Measurements from ENCODE around the gene ZC3H12A.
"Not testable (repeated sequence)": the region's sequence is repeated elsewhere in the genome, so short reads cannot be mapped to it uniquely, and the experiment has no call there.

DNA sequence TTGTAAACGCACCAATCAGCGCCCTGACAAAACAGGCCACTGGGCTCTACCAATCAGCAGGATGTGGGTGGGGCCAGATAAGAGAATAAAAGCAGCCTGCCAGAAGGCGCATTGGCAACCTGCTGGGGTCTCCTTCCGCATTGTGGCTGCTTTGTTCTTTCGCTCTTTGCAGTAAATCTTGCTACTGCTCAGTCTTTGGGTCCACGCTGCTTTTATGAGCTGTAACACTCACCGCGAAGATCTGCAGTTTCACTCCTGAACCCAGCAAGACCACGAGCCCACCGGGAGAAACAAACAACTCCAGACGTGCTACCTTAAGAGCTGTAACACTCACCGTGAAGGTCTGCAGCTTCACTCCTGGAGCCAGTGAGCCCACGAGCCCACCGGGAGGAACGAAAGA, 44.5 kb downstream of the ZC3H12A start:
- not testable (repeated sequence) for TF ChIP-seq EZH2phosphoT487 (IDR thresholded peaks at IDR 0.05; ENCODE audit: insufficient read depth, low read depth); EZH2 (IDR thresholded peaks at IDR 0.05; ENCODE audit: insufficient read depth, poor library complexity, severe bottlenecking)
